Panc1 (cell line): Measurements from ENCODE around the gene THRB. TPM values are rescaled to one million over a fixed set of nuclear protein-coding genes. Genes with fewer than 3 reads are reported as not detected.

Source experiments
- ATAC-seq: fragments of 200-7000 bp; cut with Tn5 transposase; 2 replicates; pipeline ENCODE4 v1.9.1; 2020; ENCODE audit warnings: mild to moderate bottlenecking, moderate library complexity
- BruUV-seq: library from RNA; stranded (reverse); fragments of 400-500 nt; replicated peaks from 2 replicates; lab custom pipeline; 2021; lab: Mats Ljungman, UMichigan
- CTCF ChIA-PET: fragments of 300-600 bp; sonication (Branson Sonifier 250); formaldehyde crosslinking; loops from one replicate; lab custom pipeline; 2022; ENCODE audit warnings: antibody characterized with exemption; lab: Charles Lee
- POLR2A ChIA-PET: fragments of 300-600 bp; sonication (Branson Sonifier 250); formaldehyde crosslinking; loops from one replicate; lab custom pipeline; 2022; ENCODE audit warnings: antibody characterized with exemption; lab: Charles Lee
- DNase-seq: peaks from one replicate; pipeline ENCODE4 v3.0.0-alpha.2; 2010; ENCODE audit warnings: low read depth, low spot score
- H3K27ac ChIP-seq: 2 replicates; pipeline ENCODE4 v1.5.1; 2011; ENCODE audit warnings: mild to moderate bottlenecking, low read length, inconsistent platforms
- H3K27me3 ChIP-seq: fragments of 200-500 bp; sonication (Bioruptor generic); 2 replicates; pipeline ENCODE4 v1.6.0; 2014; ENCODE audit warnings: low read length, inconsistent platforms; ENCODE audit not compliant: control insufficient read depth, insufficient read depth
- H3K36me3 ChIP-seq: fragments of 200-500 bp; sonication (Bioruptor generic); 2 replicates; pipeline ENCODE4 v1.5.1; 2014; ENCODE audit warnings: inconsistent platforms, mild to moderate bottlenecking, low read length, moderate library complexity; ENCODE audit not compliant: control insufficient read depth, insufficient read depth
- H3K4me1 ChIP-seq: 2 replicates; pipeline ENCODE4 v1.5.1; 2011; ENCODE audit warnings: inconsistent platforms, mild to moderate bottlenecking, low read length, moderate library complexity; ENCODE audit not compliant: control insufficient read depth, insufficient read depth
- H3K4me3 ChIP-seq, 2 experiments: 2 replicates each; pipeline ENCODE4 v1.5.1; 2011 to 2012; ENCODE audit warnings: low read depth in 2 of 2, low read length in 2 of 2, mild to moderate bottlenecking in 2 of 2, inconsistent platforms in 1 of 2, moderate library complexity in 1 of 2
- H3K9me3 ChIP-seq: fragments of 200-500 bp; sonication (Bioruptor generic); 2 replicates; pipeline ENCODE4 v1.5.1; 2014; ENCODE audit warnings: low read depth, mild to moderate bottlenecking, inconsistent platforms, low read length, moderate library complexity; ENCODE audit not compliant: control insufficient read depth, insufficient read depth
- POLR2AphosphoS5 ChIP-seq: IDR thresholded peaks from 2 replicates; pipeline ENCODE4 v1.6.1; 2012; ENCODE audit warnings: mild to moderate bottlenecking, low read depth, low read length, moderate library complexity
- SIN3A ChIP-seq: IDR thresholded peaks from 2 replicates; pipeline ENCODE4 v1.6.1; 2012; ENCODE audit warnings: low read depth, mild to moderate bottlenecking, low read length, moderate library complexity, borderline replicate concordance; ENCODE audit not compliant: insufficient read depth
- TCF7L2 ChIP-seq: IDR thresholded peaks from 2 replicates; pipeline ENCODE4 v1.6.1; 2011; ENCODE audit warnings: mild to moderate bottlenecking, low read depth, low read length, inconsistent platforms
- in situ Hi-C: cut with HindIII; loops from 2 replicates; pipeline ENCODE4 v1.10.0; 2016; ENCODE audit warnings: low sequenced_read_pairs, low pct_unique_long_range_greater_than_20kb
- intact Hi-C: fragments of 100-400 bp; cut with micrococcal nuclease; formaldehyde crosslinking; loops from one replicate; pipeline ENCODE4 v1.10.0; 2022; ENCODE audit not compliant: unreplicated experiment
- total RNA-seq: library from RNA; stranded (reverse); gene quantifications from one replicate; pipeline ENCODE4 v1.2.1, GENCODE V29; 2021; ENCODE audit not compliant: unreplicated experiment
- TF ChIP-seq, protein P1 (sequence below), 2 experiments: IDR thresholded peaks; 2 replicates each; pipeline ENCODE4 v1.6.1; 2011 to 2012; ENCODE audit warnings: low read depth in 2 of 2, control low read depth in 1 of 2, low read length in 1 of 2, mild to moderate bottlenecking in 1 of 2, moderate library complexity in 1 of 2; ENCODE audit not compliant: insufficient read depth in 1 of 2
- TF ChIP-seq, protein P2 (sequence below): fragments of 450-650 bp; IDR thresholded peaks from 2 replicates; pipeline ENCODE4 v1.5.1; 2017; ENCODE audit warnings: mild to moderate bottlenecking

THRB gene
- total RNA-seq, 1 experiment from 2014 or later, result 3.9 TPM

GRCh38 chr3:24471486-24471885 is 23.2 kb downstream of the THRB start:
- no peaks in the 10 kb centered on the region for H3K27me3 ChIP-seq
- H3K9me3 ChIP-seq, result no peaks in the 10 kb centered on the region
- DNase-seq, result no peak
- no TSS peak for BruUV-seq
- intact Hi-C loops (no loop called here), in situ Hi-C loops (no loop called here)
- H3K4me3 ChIP-seq, result no peak overlapping the region
- H3K4me1 ChIP-seq, result no peaks in the 10 kb centered on the region
- ChIA-PET POLR2A (interaction anchor here (0.6 kb wide), 1 partner anchor 13 kb away, joined by 3 read pairs; no protein-coding TSS in a partner anchor), CTCF (no interaction called here)
- no peak for ATAC-seq
- no peak overlapping the region for H3K27ac ChIP-seq
- no peaks in the 10 kb centered on the region for H3K36me3 ChIP-seq
- TF ChIP-seq, protein P1, sequence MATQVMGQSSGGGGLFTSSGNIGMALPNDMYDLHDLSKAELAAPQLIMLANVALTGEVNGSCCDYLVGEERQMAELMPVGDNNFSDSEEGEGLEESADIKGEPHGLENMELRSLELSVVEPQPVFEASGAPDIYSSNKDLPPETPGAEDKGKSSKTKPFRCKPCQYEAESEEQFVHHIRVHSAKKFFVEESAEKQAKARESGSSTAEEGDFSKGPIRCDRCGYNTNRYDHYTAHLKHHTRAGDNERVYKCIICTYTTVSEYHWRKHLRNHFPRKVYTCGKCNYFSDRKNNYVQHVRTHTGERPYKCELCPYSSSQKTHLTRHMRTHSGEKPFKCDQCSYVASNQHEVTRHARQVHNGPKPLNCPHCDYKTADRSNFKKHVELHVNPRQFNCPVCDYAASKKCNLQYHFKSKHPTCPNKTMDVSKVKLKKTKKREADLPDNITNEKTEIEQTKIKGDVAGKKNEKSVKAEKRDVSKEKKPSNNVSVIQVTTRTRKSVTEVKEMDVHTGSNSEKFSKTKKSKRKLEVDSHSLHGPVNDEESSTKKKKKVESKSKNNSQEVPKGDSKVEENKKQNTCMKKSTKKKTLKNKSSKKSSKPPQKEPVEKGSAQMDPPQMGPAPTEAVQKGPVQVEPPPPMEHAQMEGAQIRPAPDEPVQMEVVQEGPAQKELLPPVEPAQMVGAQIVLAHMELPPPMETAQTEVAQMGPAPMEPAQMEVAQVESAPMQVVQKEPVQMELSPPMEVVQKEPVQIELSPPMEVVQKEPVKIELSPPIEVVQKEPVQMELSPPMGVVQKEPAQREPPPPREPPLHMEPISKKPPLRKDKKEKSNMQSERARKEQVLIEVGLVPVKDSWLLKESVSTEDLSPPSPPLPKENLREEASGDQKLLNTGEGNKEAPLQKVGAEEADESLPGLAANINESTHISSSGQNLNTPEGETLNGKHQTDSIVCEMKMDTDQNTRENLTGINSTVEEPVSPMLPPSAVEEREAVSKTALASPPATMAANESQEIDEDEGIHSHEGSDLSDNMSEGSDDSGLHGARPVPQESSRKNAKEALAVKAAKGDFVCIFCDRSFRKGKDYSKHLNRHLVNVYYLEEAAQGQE (IDR thresholded peaks at IDR 0.05; ENCODE audit: insufficient read depth in 1 of 2, low read depth in 2 of 2, low read length in 1 of 2), result no peak
- TF ChIP-seq POLR2AphosphoS5 (no peak), SIN3A (no peak), TCF7L2 (no peak)

- in situ Hi-C loops, result no loop called here
- H3K36me3 ChIP-seq, result no peaks in the 10 kb centered on the region
- H3K4me1 ChIP-seq, result no peaks in the 10 kb centered on the region
- H3K4me3 ChIP-seq, result no peak overlapping the region
- H3K27ac ChIP-seq, result no peak overlapping the region
- DNase-seq, result no peak
- no TSS peak for BruUV-seq
- H3K27me3 ChIP-seq, result no peaks in the 10 kb centered on the region
- no peaks in the 10 kb centered on the region for H3K9me3 ChIP-seq
- POLR2A ChIA-PET, result no interaction called here
- CTCF ChIA-PET, result no interaction called here
- ATAC-seq, result no peak
- intact Hi-C loops, result no loop called here
- no peak for TF ChIP-seq TCF7L2
- TF ChIP-seq, protein P2, sequence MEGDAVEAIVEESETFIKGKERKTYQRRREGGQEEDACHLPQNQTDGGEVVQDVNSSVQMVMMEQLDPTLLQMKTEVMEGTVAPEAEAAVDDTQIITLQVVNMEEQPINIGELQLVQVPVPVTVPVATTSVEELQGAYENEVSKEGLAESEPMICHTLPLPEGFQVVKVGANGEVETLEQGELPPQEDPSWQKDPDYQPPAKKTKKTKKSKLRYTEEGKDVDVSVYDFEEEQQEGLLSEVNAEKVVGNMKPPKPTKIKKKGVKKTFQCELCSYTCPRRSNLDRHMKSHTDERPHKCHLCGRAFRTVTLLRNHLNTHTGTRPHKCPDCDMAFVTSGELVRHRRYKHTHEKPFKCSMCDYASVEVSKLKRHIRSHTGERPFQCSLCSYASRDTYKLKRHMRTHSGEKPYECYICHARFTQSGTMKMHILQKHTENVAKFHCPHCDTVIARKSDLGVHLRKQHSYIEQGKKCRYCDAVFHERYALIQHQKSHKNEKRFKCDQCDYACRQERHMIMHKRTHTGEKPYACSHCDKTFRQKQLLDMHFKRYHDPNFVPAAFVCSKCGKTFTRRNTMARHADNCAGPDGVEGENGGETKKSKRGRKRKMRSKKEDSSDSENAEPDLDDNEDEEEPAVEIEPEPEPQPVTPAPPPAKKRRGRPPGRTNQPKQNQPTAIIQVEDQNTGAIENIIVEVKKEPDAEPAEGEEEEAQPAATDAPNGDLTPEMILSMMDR, result no peak
- TF ChIP-seq, protein P1 (IDR thresholded peaks at IDR 0.05; ENCODE audit: insufficient read depth in 1 of 2, low read depth in 2 of 2, low read length in 1 of 2), result no peak
- TF ChIP-seq POLR2AphosphoS5, result no peak
- no peak for TF ChIP-seq SIN3A
These were observed 24.4 kb downstream of the THRB start for GRCh38 chr3:24470277-24470676.
